ENCODE data around the gene TMEM50B. TPM values are rescaled to one million over a fixed set of nuclear protein-coding genes. Genes with fewer than 3 reads are reported as not detected.

TMEM50B gene
- total and polyA plus RNA-seq, 11 donors: 23.5 to 47.4 (median 31.2) TPM

GRCh38 chr21:33406493-33406892 is 73.3 kb downstream of the TMEM50B start:
- intact Hi-C loops (cut with DNase I): no loop called here
- no peaks in the 10 kb centered on the region for H3K9me3 ChIP-seq
- no peak overlapping the region for H3K27ac ChIP-seq
- no peak for DNase-seq
- peaks cover 0 to 40% (median 4%) of the 10 kb centered on the region in 9 donors for H3K36me3 ChIP-seq
- WGBS, 4 donors: 71 to 88% (median 76%) methylated on average over 5 of the region's 5 CpGs
- no peaks in the 10 kb centered on the region for H3K27me3 ChIP-seq
- TF ChIP-seq, protein P1, sequence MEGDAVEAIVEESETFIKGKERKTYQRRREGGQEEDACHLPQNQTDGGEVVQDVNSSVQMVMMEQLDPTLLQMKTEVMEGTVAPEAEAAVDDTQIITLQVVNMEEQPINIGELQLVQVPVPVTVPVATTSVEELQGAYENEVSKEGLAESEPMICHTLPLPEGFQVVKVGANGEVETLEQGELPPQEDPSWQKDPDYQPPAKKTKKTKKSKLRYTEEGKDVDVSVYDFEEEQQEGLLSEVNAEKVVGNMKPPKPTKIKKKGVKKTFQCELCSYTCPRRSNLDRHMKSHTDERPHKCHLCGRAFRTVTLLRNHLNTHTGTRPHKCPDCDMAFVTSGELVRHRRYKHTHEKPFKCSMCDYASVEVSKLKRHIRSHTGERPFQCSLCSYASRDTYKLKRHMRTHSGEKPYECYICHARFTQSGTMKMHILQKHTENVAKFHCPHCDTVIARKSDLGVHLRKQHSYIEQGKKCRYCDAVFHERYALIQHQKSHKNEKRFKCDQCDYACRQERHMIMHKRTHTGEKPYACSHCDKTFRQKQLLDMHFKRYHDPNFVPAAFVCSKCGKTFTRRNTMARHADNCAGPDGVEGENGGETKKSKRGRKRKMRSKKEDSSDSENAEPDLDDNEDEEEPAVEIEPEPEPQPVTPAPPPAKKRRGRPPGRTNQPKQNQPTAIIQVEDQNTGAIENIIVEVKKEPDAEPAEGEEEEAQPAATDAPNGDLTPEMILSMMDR (IDR thresholded peaks at IDR 0.05): no peak
- no peak for TF ChIP-seq POLR2A (IDR thresholded peaks at IDR 0.05)
- ATAC-seq: no peak
- H3K4me3 ChIP-seq: peak overlapping the region in 1 of 12 donors; percentile 96
- peaks cover 0 to 74% (median 27%) of the 10 kb centered on the region in 12 donors for H3K4me1 ChIP-seq

GRCh38 chr21:33403786-33404585 is 75.8 kb downstream of the TMEM50B start:
- TF ChIP-seq, protein P1 (IDR thresholded peaks at IDR 0.05): peak in 2 of 12 donors; percentile 3 to 15
- TF ChIP-seq POLR2A (IDR thresholded peaks at IDR 0.05): peak in 1 of 2 donors; percentile 13
- H3K9me3 ChIP-seq: no peaks in the 10 kb centered on the region
- H3K4me3 ChIP-seq: peak overlapping the region; percentile 66 to 96 (median 88)
- WGBS, 4 donors: 5 to 36% (median 9%) methylated on average over 8 to 47 of the region's 47 CpGs
- peaks cover 0 to 29% (median 0%) of the 10 kb centered on the region in 9 donors for H3K36me3 ChIP-seq
- peaks cover 0 to 75% (median 27%) of the 10 kb centered on the region in 12 donors for H3K4me1 ChIP-seq
- peak overlapping the region; percentile 71 to 100 (median 94) for H3K27ac ChIP-seq
- no peaks in the 10 kb centered on the region for H3K27me3 ChIP-seq
- DNase-seq: peak; percentile 64 to 84 (median 70)
- intact Hi-C loops (cut with DNase I): no loop called here
- peak; percentile 32 to 69 (median 61) for ATAC-seq

DNA sequence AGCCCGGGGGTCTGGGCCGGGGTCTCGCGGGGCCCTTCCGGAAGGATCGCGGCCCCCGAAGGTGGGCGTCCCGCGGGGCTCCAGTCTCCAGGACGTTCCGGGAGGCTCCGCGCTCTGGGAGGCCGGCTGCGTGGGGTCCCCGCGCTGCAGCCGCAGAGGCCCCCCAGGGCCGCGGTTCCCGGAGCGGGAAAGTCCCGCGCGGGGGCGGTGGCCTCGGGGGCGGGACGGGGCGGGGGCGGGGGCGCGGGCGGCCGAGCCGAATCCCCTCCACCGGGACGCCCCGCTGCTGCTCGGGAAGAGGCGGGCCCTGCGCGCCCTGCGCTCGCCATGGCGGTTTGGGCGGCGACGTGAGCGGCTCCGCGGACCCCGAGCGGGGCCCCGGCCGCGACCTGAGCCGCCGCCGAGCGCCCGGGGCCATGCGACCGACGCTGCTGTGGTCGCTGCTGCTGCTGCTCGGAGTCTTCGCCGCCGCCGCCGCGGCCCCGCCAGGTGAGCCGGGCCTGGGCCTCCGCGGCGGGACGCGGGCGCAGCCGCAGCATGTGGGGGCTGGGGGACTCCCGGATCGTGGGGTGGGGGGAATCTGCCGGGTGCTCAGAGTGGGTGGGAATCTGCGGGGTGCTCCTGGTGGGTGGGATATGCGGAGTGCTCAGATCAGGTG is 76.5 kb downstream of the TMEM50B start, which contains the start of gene IFNGR2:
Gene IFNGR2 (plus strand): TSS at position 286 of the 658 bp plus-strand sequence. CDS start 131 bp downstream, at position 417.
- WGBS, 4 donors: 0 to 1% (median 1%) methylated on average over 27 to 89 of the region's 89 CpGs; no CpG with 5 or more reads in 1 of the 4 donors
- ATAC-seq (peak in 3 of 4 donors; percentile 12 to 66 (median 66)), DNase-seq (peak; percentile 50 to 84 (median 59))
- H3K4me1 ChIP-seq: peaks cover 0 to 74% (median 27%) of the 10 kb centered on the region in 12 donors
- H3K27ac ChIP-seq: peak within 1 kb of the TSS; percentile 71 to 100 (median 94)
- intact Hi-C loops (cut with DNase I): no loop called here
- no peaks in the 10 kb centered on the region for H3K9me3 ChIP-seq
- H3K27me3 ChIP-seq: no peaks in the 10 kb centered on the region
- peaks cover 0 to 23% (median 0%) of the 10 kb centered on the region in 9 donors for H3K36me3 ChIP-seq
- TF ChIP-seq, protein P1 (IDR thresholded peaks at IDR 0.05): no peak
- TF ChIP-seq POLR2A (IDR thresholded peaks at IDR 0.05): no peak
- H3K4me3 ChIP-seq: peak within 1 kb of the TSS; percentile 66 to 96 (median 88)
